Spleen (tissue), 7 donors: ENCODE measurements around the gene CASP9.
"Not testable (repeated sequence)": the region's sequence is repeated elsewhere in the genome, so short reads cannot be mapped to it uniquely, and the experiment has no call there.

Experiments
- CTCF ChIP-seq, 11 experiments: fragments of 200-600 bp in 7 of 11; fragments of 450-650 bp in 4 of 11; sonication (generic) in 4 of 11; IDR thresholded peaks in 8 of 11; conservative IDR thresholded peaks in 3 of 11; 1 replicate in 7 of 11; 2 replicates in 4 of 11; pipeline versions ENCODE4 v1.4.0 to v1.8.0; 2016 to 2021; ENCODE audit warnings: antibody characterized with exemption in 11 of 11, inconsistent platforms in 4 of 11, mild to moderate bottlenecking in 1 of 11
- POLR2AphosphoS5 ChIP-seq, 3 donors: sonication (generic); formaldehyde crosslinking; IDR thresholded peaks; one replicate each; pipeline ENCODE4 v1.5.1; 2017; ENCODE audit warnings: antibody characterized with exemption in 3 of 3
- donor health status: DM: no; HTN: no; CAD: no; lungs with moderate emphysema.
- donor health status: DM: no; HTN: no; CAD: no.
- donor health status: DM: no; HTN: no; CAD: no.

GRCh38 chr1:15471723-15472122, 52.3 kb downstream of the CASP9 start:
- TF ChIP-seq CTCF (IDR thresholded peaks at IDR 0.05 in 8 of 11, conservative IDR thresholded peaks at IDR 0.05 in 3 of 11); POLR2AphosphoS5 (IDR thresholded peaks at IDR 0.05): not testable (repeated sequence)
